ENCODE measurements around the gene ZKSCAN3.
"Not testable (repeated sequence)": the region's sequence is repeated elsewhere in the genome, so short reads cannot be mapped to it uniquely, and the experiment has no call there.

The ZKSCAN3 gene

GRCh38 chr6:28343898-28344677 lies 5.7 kb upstream of the ZKSCAN3 start:
- peak; percentile 75 for DNase-seq

- no peak for DNase-seq
These were observed 4.5 kb upstream of the ZKSCAN3 start for GRCh38 chr6:28345201-28345600.

DNA sequence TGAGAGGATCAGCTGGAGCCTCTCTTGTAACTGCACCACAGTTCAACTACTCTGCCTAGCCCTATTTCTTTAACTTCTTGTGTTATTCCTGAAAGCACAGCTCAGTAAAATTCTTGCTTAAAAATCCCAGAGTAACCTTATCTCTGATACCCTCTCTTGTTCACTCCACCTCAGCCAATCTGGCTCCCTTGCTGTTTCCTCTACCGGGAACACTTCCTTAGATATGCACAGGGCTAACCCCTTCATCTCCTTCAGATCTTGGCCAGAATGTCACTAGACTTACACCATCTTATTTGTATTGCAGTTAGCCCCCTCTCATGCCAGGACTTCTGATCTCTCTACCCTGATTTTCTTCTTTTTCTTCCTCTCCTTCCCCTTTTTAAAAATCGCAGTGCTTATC lies 2.6 kb upstream of the ZKSCAN3 start:
- no peak for DNase-seq

GRCh38 chr6:28349344-28349891 lies 329 bp upstream of the ZKSCAN3 start:
- no peak for DNase-seq

- no peak for DNase-seq
These were observed 1.3 kb downstream of the ZKSCAN3 start for GRCh38 chr6:28351087-28351486.

DNA sequence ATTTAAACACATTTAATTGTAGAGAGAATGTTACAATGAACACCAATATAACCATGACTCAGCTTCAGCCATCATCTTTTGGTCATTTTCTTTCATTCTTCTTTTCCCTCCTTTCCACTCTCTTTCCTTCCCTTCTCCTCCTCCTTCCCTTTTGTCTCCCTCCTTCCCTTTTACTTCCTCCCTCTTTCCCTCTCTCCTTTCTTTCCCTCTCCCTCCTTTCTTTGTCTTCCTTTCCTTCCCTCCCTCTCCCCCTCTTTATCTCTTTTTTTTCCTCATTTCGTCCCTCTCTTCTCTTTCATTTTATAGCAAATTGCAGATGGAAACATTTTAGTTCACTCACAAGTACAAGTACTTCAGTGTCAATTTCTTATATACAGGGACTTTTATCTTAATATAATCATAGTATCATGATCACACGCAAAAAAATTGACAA lies 1.8 kb downstream of the ZKSCAN3 start:
- no peak for DNase-seq

DNA sequence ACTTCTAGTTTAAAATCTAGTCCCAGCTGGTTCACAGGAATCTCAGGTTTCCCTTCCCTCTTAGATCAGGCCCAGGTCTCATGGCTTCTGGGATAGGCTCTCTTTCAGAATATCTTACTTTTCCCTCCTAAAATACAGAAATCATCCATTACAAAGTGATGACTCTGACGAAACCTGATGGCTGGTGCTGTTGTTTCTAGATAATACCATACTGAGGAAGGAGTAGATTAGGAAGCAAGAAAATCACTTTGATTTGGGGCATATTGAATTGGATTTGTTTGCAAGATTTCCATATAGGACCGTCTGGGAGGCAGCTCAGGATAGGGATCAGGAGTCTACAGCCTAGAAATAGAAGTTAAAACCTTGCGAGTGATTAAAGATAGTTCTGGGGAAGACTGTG lies 3.6 kb downstream of the ZKSCAN3 start:
- no peak for DNase-seq

GRCh38 chr6:28353981-28354676 lies 4.4 kb downstream of the ZKSCAN3 start:
- peak; percentile 62 for DNase-seq

DNA sequence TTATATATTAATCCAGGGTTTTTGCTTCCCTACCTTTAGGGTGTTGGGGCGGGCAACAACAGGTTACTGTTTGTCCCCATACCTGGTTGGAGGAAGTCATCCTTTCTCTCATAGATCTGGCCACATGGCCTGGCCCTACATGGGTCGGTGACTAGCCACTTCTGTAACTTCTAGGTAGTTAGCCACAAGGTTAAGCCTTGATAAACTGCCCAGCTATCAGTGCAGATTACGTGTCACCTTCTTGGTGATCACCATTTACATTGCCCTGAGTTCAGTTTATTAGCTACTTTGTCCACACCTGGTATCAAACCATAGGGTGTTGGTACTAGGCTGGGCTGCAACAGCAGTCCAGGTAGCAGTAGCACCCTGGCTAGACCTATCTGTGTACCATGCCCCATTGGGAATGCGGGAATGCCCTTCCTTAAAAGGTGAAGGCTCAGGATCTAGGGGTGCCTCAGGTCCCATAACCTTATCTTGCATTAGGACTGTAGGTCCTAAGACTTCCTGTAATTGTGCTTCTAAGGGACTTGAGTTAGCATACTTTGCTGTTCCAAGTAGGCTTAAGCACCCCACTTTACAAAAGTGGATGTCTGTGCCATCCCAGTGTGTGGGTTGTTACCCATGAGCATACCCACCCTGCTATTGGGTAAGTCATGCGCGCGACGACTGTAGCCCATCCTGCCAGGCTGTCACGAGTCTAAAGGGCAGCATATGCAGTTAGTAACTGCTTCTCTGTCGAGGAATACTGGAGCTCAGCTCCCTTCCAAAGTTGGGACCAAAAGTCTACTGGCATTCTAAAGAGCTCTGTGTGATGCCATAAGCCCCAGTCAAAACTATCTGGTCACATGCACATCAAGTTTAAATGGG lies 5.2 kb downstream of the ZKSCAN3 start:
- no peak for DNase-seq

- peak; percentile 92 for DNase-seq
These were observed 6.3 kb downstream of the ZKSCAN3 start for GRCh38 chr6:28355743-28356665.

DNA sequence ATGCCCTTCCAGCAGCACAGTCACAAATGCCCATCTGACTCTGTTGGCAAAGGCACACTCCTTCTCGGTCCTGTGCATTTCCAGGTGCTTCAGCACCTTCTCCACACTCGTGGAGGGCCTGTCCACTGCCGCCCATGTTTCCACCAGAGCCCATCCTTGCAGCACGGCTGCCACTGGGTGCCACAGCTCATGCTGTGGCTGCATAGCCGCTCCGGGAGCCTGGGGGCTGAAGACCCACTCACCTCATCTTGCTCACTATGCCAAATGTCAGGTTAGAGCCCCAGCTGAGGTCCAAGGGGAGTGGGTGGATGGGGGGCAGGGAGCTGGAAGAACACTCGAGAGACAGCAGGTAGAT lies 6.9 kb downstream of the ZKSCAN3 start:
- DNase-seq: no peak

GRCh38 chr6:28357036-28357435 lies 7.3 kb downstream of the ZKSCAN3 start:
- peak; percentile 67 for DNase-seq

GRCh38 chr6:28359562-28359961 lies 9.8 kb downstream of the ZKSCAN3 start:
- not testable (repeated sequence) for DNase-seq

DNA sequence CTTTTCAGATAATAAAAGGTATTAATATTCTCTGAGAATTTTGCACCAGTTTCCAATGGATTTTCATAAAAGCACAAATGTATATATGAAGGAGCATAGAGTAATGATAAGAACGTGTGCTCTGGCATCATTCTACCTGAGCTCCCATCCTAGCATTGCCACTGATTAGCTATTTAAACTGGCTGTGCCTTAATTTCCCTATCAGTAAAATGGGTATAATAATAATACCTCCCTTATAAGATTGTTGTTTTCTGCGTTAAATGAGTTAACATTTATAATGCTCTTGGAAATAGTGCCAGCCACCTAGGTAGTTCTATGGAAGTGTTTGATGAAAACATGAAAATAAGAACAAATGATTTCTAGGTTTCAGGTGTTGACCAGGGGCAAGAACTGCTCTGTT lies 11.2 kb downstream of the ZKSCAN3 start:
- no peak for DNase-seq

- not testable (repeated sequence) for DNase-seq
These were observed 15.8 kb downstream of the ZKSCAN3 start for GRCh38 chr6:28365590-28365989.

GRCh38 chr6:28368522-28368921 lies 18.8 kb downstream of the ZKSCAN3 start:
- no peak for DNase-seq

DNA sequence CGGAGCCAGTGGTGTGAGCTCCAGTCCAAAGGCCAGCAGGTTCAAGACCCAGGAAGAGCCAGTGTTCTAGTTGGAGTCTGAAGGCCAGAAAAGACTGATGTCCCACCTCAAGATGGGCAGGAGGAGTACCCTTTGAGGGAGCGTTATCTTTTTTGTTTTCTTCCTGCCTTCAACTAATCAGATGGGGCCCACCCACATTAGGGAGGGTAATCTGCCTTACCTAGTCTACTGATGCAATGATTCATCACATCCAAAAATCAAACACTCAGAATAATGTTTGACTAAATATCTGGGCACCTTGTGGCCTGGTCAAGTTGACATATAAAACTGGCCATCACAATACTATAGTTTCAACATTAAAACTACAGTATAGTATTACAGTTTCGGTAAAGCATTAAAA lies 19.7 kb downstream of the ZKSCAN3 start:
- no peak for DNase-seq

DNA sequence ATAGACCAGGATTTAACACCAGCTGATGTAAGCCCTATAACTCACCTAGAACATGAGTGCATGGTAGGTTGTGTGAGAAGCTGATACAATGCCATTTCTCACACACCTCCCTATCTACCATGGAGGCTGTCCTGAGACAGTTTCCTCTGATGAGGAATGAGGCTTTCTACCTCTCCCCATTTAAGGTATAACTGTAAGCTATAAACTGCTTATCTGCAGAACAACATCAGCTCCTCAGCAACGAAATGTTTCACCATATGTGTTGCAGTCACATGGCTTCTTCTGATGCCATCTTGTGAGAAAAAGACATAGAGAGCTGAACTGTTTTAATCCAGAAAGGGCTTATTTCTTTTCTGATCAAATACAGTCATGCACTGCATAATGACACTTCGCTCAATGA lies 20.7 kb downstream of the ZKSCAN3 start:
- DNase-seq: peak; percentile 38

- no peak for DNase-seq
These were observed 21.5 kb downstream of the ZKSCAN3 start for GRCh38 chr6:28371280-28371679.

DNA sequence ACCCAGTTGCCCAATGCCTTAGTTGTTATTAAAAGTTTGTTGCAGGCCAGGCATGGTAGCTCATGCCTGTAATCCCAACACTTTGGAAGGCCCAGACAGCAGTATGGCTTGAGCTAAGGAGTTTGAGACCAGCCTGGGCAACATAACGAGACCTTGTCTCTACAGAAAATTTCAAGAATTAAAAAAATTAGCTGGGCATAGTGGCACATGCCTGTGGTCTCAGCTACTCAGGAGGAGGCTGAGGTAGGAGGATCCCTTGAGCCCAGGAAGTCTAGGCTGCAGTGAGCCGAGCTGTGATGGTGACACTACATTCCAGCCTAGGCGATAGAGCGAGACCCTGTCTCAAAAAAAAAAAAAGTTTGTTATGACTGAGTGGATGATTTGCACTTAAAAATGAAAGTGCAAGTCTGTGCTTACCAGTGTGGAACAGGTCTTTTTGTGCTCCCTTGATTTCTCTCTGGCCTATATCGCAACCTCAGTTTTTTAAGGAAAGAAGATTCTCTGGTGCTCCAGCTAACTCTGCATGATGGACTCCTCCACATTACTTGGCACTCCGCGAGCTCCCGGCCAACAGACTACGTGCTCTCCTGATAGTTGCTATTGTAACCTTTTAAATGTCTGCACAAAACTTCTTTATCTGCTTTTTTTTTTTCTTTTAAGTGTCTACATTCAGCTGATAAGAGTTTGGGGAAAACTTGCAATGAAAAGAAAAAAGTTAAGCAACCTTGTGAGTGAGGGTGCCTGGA lies 22.1 kb downstream of the ZKSCAN3 start:
- DNase-seq: peak; percentile 69

DNA sequence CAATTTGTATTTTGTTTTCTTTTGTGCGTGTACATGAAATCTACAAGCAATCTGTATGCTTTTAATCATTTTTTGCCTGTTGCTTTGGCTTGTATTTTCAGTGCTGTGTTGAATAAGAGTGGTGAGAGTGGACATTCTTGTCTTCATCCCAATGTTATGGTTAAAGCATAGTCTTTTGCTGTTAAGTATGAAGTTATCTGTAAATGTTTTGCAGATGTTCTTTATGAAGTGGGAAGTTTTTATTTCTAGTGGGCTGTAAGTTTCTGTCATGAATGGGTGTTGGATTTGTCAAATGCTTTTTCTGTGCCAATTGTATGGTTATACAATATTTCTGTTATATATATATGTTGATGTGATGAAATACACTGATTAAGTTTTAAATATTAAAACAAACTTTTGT lies 24.2 kb downstream of the ZKSCAN3 start:
- no peak for DNase-seq

Measured in hematopoietic multipotent progenitor cell treated with erythropoietin and hydrocortisone succinate and interleukin-3 and kit ligand, for 8 days (in vitro differentiated cells).